MCF 10A (cell line): ENCODE measurements around the gene TAF10. TPM values are rescaled to one million over a fixed set of nuclear protein-coding genes. Genes with fewer than 3 reads are reported as not detected.

ENCODE experiments used
- BruUV-seq: library from RNA; stranded (reverse); fragments of 400-500 nt; replicated peaks from 2 replicates; lab custom pipeline; 2021; lab: Mats Ljungman, UMichigan
- CTCF ChIA-PET: fragments of 300-600 bp; sonication (Branson Sonifier 250); formaldehyde crosslinking; extraction: SDS; loops from one replicate; lab custom pipeline; 2021; ENCODE audit warnings: antibody characterized with exemption, inconsistent platforms; lab: Yijun Ruan, JAX
- POLR2A ChIA-PET: fragments of 300-600, 350-650 bp; sonication (Branson Sonifier 250); formaldehyde crosslinking; extraction: SDS; loops from one replicate; lab custom pipeline; 2020; ENCODE audit warnings: antibody characterized with exemption, inconsistent platforms; lab: Yijun Ruan, JAX
- DNase-seq: peaks from one replicate; pipeline ENCODE4 v3.0.0-alpha.2; 2018; ENCODE audit not compliant: unreplicated experiment
- H3K27ac Mint-ChIP-seq: one replicate; pipeline ENCODE4 v1.8.0; 2022; ENCODE audit warnings: mild to moderate bottlenecking, low read depth, mixed read lengths; ENCODE audit not compliant: unreplicated experiment
- H3K27me3 Mint-ChIP-seq: one replicate; pipeline ENCODE4 v1.8.0; 2022; ENCODE audit warnings: mixed read lengths; ENCODE audit not compliant: insufficient read depth, unreplicated experiment
- H3K36me3 Mint-ChIP-seq: one replicate; pipeline ENCODE4 v1.8.0; 2022; ENCODE audit warnings: mild to moderate bottlenecking, moderate library complexity, mixed read lengths; ENCODE audit not compliant: insufficient read depth, unreplicated experiment
- H3K4me1 Mint-ChIP-seq: one replicate; pipeline ENCODE4 v1.8.0; 2022; ENCODE audit warnings: mixed read lengths; ENCODE audit not compliant: insufficient read depth, unreplicated experiment
- H3K4me3 Mint-ChIP-seq: one replicate; pipeline ENCODE4 v1.8.0; 2022; ENCODE audit warnings: mild to moderate bottlenecking, moderate library complexity, mixed read lengths; ENCODE audit not compliant: unreplicated experiment
- H3K9me3 Mint-ChIP-seq: one replicate; pipeline ENCODE4 v1.8.0; 2022; ENCODE audit warnings: mixed read lengths; ENCODE audit not compliant: unreplicated experiment
- intact Hi-C: fragments of 100-400 bp; cut with micrococcal nuclease; formaldehyde crosslinking; loops from 2 replicates; pipeline ENCODE4 v1.14.1; 2022
- total RNA-seq: library from RNA; stranded (reverse); gene quantifications from 2 replicates; pipeline ENCODE4 v1.2.3, GENCODE V29; 2022
- TF ChIP-seq, protein P1 (sequence below): fragments of 200-600 bp; IDR thresholded peaks from one replicate; pipeline ENCODE4 v1.8.0; 2022; ENCODE audit warnings: antibody characterized with exemption, mild to moderate bottlenecking; ENCODE audit not compliant: unreplicated experiment

TAF10 gene
- total RNA-seq, 1 experiment from 2014 or later, result 157 TPM

DNA sequence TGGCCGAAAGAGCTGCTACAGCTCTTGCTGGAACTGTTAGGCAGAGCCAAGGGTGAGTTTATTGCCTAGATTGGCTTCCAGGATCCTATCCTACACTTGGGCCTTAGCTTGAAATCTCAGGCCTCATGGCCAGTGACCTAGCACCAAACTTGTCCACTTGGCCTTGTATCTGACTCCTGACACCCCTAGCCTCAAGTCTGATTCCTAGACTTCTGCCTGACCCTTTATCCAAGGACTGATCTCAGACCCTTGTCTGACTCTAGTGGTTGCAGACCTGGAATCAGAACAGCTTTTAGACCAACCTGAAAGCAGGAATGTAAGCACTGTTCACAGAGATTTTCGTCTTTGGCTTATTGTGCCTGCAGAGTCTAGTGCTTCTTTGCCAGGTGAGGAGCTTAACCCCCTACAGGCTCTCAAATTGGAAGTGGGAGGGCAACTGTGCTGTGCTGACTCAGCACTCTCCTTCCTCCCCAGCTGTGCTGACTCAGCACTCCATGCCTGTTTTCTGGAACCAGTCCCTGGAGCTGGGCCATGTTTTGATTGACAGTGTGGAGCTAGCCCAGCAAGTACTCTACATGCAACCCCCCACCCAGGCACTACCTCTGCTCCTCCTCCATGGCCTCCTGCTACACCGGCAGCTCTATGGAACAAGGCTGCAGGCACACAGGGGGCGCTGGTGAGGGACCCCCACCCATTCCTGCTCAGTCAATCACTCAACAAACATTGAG is 43.7 kb downstream of the TAF10 start:
- ChIA-PET CTCF (interaction anchor here (0.5 to 2.6 kb wide), 5 partner anchors 16 to 236 kb away, joined by 3 to 15 read pairs (median 3); no protein-coding TSS in a partner anchor), POLR2A (interaction anchor here (1.2 kb wide), 1 partner anchor 36 kb away, joined by 3 read pairs; no protein-coding TSS in a partner anchor)
- Mint-ChIP-seq H3K4me3 (no peak overlapping the region), H3K36me3 (peaks cover 8% of the 10 kb centered on the region), H3K27me3 (no peaks in the 10 kb centered on the region), H3K27ac (no peak overlapping the region), H3K4me1 (peaks cover 31% of the 10 kb centered on the region), H3K9me3 (no peaks in the 10 kb centered on the region)
- TF ChIP-seq, protein P1, sequence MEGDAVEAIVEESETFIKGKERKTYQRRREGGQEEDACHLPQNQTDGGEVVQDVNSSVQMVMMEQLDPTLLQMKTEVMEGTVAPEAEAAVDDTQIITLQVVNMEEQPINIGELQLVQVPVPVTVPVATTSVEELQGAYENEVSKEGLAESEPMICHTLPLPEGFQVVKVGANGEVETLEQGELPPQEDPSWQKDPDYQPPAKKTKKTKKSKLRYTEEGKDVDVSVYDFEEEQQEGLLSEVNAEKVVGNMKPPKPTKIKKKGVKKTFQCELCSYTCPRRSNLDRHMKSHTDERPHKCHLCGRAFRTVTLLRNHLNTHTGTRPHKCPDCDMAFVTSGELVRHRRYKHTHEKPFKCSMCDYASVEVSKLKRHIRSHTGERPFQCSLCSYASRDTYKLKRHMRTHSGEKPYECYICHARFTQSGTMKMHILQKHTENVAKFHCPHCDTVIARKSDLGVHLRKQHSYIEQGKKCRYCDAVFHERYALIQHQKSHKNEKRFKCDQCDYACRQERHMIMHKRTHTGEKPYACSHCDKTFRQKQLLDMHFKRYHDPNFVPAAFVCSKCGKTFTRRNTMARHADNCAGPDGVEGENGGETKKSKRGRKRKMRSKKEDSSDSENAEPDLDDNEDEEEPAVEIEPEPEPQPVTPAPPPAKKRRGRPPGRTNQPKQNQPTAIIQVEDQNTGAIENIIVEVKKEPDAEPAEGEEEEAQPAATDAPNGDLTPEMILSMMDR, result no peak
- no TSS peak for BruUV-seq
- peak; percentile 76 for DNase-seq
- intact Hi-C loops, result no loop called here

DNA sequence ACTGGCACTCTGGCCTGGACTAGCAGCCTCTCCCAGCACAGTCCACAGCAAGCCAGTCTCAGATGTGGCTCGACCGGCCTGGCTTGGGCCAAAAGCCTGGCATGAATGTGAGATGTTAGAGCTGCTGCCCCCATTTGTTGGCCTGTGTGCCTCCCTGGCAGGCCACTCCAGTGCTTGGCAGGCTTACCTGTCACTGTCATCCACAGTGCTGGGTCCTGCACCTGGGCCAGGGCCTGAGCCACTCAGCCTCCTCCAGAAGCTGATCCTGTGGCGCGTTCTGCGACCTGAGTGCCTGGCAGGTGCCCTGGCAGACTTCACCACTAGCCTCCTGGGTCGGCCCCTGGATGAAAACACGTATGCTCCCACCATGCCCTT is 44.7 kb downstream of the TAF10 start:
- Mint-ChIP-seq H3K4me1 (peaks cover 31% of the 10 kb centered on the region), H3K36me3 (peaks cover 5% of the 10 kb centered on the region), H3K27ac (no peak overlapping the region), H3K4me3 (no peak overlapping the region), H3K9me3 (no peaks in the 10 kb centered on the region), H3K27me3 (no peaks in the 10 kb centered on the region)
- BruUV-seq, result no TSS peak
- no peak for DNase-seq
- CTCF ChIA-PET, result interaction anchor here (2.6 kb wide), 1 partner anchor 37 kb away, joined by 15 read pairs; no protein-coding TSS in a partner anchor
- TF ChIP-seq, protein P1, result no peak
- intact Hi-C loops, result no loop called here
- POLR2A ChIA-PET, result no interaction called here

DNA sequence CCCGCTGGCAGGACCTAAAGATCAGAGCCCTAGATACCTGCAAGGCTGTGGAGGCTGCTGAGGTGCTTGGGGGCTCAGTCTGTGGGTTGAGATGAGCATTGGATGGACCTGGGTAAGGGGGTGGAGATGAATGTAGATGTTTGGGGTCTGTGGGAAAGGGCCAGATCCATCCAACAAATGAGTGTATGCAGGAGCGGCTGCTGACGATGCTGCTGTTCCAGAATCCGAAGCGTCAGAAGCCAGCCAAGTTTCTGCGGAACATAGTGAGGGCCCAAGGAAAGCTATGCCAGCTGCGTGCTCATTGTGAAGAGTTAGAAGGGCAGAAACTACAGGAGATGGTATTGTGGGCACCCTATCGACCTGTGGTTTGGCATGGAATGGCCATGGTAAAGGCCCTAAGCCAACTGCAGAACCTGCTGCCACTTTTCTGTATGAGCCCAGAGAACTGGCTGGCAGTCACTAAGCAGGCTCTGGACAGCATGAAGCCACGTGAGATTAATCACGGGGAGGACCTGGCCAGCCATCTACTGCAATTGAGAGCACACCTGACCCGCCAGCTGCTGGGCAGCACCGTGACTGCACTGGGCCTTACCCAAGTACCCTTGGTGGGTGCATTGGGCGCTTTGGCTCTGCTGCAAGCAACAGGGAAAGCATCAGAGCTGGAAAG is 45.2 kb downstream of the TAF10 start:
- peaks cover 29% of the 10 kb centered on the region for H3K4me1 Mint-ChIP-seq

More for the DNA sequence above, 45.2 kb downstream of the TAF10 start:
- Mint-ChIP-seq H3K27me3 (no peaks in the 10 kb centered on the region), H3K36me3 (no peaks in the 10 kb centered on the region), H3K4me3 (no peak overlapping the region), H3K9me3 (no peaks in the 10 kb centered on the region), H3K27ac (no peak overlapping the region)
- no TSS peak for BruUV-seq
- CTCF ChIA-PET, result interaction anchor here (2.6 kb wide), 1 partner anchor 36 kb away, joined by 15 read pairs; no protein-coding TSS in a partner anchor
- POLR2A ChIA-PET, result no interaction called here
- intact Hi-C loops, result no loop called here
- DNase-seq, result no peak
- TF ChIP-seq, protein P1, result no peak
